AG08395 (cell line): ENCODE measurements around the gene B4GALT2.

Experiments
- DNase-seq: peaks from one replicate; pipeline ENCODE4 v3.0.0; 2012; ENCODE audit warnings: mixed read lengths, low spot score

B4GALT2 gene

DNA sequence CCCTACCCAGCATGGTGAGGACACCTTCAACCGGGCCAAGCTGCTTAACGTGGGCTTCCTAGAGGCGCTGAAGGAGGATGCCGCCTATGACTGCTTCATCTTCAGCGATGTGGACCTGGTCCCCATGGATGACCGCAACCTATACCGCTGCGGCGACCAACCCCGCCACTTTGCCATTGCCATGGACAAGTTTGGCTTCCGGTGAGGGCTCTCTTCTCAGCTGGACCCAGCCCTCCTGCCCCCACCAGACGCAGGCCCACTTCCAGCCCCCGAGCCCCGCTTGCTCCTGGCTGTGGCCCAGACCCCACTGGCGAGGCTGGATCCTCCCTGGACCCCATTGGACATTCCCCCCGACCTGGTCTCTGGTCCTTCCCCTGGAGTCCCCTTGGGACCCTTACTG lies 5.8 kb downstream of the B4GALT2 start:
- DNase-seq: no peak

DNA sequence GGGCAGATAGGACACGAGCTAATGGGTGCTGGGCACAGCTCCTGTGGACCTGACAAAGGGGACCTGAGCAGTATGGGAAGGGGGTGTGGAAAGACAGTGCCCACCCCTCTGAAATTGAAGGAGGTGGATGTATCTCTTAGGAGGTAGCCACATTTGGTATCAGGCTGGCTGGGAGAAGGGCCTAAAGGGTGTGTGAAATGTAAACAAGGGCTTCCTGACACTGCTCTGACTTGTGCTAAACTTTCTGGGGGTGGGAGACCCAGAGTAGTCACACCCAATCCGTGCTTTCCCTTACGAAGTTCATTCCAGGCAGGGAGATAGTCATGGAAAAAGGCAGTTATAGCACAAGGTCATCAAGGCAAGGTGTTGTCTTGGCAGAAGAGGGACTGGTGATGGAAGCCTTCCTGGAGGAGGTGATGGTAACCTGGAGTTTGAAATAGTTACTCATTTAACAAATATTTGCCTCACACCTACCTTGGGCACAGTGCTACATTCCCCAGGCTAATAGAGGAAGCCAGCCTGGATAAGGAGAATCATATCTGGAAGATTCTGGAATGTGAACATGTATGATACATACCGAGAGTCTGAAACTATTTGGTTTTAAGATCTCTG lies 7.1 kb downstream of the B4GALT2 start:
- no peak for DNase-seq

DNA sequence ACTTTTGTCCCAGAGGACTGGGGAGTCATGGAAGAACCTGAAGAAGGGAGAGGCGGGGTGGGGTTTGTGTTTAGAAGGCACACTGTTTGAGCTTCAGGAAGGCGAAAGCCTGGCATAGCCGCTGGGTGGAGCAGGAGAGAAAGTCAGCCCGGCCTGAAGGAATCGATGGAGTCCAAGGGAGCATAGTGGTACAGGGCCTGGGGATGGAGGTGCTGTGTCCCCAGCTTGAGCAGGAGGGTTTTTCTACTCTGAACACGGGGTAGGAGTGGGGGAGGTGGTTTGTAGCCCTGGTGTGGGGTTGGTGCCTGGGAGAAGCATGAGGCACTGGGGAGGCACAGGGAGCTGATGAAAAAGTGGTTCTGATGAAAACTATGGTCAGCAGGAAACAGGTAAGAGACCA lies 7.7 kb downstream of the B4GALT2 start:
- no peak for DNase-seq

DNA sequence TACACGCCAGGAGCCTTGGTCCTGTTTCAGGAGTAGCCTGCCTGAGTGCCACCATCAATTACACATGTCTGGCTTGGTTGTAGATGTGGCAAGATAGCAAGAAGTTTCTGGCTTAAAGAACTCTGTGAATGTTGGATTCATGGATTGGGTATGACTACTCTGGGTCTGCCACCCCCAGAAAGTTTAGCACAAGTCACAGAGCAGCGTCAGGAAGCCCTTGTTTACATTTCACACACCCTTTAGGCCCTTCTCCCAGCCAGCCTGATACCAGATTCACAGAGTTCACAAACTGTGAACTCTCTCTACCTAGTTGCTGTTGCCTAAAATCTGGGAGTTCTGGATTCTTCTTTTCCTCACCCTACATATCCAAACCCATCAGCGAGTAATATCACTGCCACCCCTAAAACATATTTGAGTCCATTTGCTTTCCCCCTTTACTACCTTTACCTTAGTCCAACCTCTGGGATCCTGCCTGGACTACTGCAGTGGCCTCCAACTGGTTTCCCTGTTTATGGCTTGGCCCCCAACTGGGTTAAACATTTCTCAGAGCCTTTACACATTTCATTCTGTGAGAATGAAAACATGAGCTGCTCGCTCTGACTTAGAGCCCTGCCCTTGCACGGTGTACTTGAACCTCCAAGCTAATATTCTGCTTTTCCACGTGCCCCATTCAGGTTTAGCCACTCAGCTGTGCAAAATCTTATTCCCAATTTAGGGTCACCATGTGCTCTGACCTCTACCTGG lies 8.3 kb downstream of the B4GALT2 start:
- no peak for DNase-seq

DNA sequence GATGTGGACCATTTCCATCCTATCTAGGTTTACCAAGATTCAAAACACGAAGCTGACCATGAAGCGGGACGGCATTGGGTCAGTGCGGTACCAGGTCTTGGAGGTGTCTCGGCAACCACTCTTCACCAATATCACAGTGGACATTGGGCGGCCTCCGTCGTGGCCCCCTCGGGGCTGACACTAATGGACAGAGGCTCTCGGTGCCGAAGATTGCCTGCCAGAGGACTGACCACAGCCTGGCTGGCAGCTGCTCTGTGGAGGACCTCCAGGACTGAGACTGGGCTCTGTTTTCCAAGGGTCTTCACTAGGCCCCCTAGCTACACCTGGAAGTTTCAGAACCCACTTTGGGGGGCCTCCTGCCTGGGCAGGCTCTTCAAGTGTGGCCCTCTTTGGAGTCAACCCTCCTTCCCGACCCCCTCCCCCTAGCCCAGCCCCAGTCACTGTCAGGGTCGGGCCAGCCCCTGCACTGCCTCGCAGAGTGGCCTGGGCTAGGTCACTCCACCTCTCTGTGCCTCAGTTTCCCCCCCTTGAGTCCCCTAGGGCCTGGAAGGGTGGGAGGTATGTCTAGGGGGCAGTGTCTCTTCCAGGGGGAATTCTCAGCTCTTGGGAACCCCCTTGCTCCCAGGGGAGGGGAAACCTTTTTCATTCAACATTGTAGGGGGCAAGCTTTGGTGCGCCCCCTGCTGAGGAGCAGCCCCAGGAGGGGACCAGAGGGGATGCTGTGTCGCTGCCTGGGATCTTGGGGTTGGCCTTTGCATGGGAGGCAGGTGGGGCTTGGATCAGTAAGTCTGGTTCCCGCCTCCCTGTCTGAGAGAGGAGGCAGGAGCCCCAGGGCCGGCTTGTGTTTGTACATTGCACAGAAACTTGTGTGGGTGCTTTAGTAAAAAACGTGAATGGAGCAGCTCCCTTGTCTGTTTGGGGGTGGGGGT lies 11.5 kb downstream of the B4GALT2 start:
- no peak for DNase-seq

DNA sequence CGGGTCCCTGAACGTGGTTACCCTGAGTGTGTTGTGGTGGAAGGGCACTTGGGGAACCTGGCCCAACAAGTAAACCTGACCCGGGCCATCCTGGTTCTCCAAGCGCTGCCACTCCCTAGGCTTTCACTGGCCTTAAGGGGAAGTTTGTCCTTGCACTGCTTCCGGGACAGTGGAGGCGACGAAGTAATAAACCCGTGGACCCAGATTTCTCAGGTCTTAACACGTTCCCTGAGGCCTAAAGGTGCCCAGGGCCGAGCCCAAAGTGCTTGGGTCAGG lies 12.1 kb downstream of the B4GALT2 start:
- no peak for DNase-seq

DNA sequence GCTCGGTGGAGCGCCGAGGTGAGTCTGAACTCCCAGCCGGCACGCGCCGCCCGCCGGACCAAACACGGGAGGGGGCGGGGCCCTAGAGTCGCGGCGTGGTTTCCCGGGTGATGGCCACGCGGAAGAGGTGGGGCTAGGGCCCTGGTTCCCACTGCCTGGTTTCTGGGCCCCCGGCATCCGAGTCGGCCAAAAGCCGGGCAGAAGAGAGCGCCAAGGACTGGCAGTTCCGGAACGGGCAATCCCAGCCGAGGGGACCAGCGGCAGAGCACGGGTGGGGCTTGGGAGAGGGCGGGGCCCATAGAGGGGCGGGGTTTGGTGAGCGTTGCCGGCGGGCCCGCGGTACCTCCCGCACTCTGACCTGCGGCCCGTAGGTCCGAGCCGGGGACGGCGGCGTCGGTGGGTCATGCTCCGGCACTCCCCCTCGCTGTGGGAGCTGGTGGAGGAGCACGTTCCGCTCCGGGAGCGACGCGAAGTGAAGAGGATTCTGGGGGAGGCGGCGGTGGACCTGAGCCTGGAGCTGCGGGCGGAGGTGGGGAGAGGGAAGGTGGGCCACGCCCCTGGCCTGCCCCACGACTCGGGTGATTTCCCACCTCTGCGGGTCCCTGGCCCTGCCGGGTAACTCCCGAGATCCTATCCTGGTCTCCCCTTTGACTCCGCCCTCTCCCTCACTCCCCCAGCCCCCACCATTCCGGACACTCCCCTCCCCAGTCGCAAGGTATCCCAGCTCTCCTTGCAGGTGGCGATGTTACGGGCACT lies 12.6 kb downstream of the B4GALT2 start, which contains the start of gene CCDC24:
Gene CCDC24, plus strand, starts transcription at position 124 of the 756 bp plus-strand sequence. Its CDS starts 280 bp downstream, at position 404.
- peak; percentile 94 for DNase-seq

DNA sequence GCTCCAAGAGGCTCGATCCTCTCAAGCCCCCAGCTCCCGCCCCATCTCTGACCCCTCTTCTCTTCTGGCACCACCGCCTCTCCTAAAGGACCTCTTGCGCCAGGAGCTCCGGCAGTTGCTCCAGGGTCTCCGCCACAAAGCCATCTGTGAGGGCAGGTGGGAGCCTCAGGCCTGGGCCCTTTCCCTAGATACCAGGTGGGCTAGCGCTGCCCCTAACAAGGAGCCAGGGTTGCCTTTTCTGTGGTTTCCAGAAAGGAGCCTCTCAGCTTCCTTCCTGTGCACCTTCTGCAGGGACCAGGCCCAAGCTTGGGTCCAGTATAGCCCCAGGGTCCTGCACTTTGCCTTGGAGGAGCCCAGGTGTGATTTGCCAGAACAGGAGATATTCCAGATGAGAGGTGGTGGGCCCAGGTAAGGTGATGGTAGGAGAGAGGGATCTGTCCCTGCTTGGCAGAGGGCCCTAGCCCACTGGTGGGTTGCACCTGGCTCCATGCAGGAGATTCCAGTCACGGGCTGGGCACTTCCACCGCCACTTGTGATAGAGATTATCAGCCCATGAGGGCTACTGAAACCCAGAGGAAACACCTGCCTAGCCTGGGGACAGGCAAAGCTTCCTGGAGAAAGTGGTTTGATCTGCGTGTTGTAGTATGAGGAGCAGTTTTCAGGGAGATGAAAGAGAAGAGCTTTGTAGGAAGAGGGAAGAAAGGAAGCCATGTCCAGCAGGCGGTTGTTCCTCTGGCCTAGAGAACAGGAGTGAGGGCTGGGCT lies 13.4 kb downstream of the B4GALT2 start:
- DNase-seq: no peak

DNA sequence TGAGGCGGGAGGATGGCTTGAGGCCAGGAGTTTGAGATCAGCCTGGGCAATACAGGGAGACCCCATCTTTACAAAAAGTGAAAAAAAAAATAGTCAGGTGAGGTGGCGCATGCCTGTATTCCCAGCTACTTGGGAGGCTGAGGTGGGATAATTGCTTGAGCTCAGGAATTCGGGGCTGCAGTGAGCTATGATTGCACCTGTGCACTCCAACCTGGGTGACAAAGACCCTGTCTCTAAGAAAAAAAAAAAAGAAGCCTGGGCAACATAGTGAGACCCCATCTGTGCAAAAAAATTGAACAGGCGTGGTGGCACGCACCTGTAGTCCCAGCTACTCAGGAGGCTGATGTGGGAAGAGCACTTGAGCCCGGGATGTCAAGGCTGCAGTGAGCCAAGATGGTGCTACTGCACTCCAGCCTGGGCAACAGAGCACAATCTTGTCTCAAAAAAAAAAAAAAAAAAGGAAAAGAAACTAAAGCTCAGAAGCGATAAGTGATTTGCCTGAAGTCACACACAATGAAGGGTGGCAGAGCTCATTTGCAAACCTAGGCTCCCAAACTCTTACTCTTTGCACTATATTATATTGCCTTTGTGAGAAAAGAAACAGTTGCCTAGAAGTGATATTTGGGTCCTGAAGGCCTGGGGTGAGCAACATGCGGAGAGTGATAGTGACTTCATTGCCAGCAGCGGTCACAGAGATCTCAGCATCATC lies 14.3 kb downstream of the B4GALT2 start:
- no peak for DNase-seq

DNA sequence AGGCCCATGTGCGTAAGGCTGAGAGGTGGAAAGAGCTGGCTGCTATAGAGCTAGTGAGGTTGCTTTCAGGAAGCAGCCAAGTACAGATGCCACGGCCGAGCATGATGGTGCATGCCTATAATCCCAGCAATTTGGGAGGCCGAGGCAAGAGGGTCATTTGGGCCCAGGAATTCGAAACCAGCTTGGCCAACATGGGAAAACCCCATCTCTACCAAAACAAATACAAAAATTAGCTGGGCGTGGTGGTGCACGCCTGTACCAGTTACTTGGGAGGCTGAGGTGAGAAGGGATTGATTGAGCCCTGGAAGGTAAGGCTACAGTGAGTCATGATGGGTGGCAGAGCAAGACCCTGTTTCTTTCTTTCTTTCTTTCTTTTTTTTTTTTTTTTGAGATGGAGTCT lies 15.1 kb downstream of the B4GALT2 start:
- no peak for DNase-seq

DNA sequence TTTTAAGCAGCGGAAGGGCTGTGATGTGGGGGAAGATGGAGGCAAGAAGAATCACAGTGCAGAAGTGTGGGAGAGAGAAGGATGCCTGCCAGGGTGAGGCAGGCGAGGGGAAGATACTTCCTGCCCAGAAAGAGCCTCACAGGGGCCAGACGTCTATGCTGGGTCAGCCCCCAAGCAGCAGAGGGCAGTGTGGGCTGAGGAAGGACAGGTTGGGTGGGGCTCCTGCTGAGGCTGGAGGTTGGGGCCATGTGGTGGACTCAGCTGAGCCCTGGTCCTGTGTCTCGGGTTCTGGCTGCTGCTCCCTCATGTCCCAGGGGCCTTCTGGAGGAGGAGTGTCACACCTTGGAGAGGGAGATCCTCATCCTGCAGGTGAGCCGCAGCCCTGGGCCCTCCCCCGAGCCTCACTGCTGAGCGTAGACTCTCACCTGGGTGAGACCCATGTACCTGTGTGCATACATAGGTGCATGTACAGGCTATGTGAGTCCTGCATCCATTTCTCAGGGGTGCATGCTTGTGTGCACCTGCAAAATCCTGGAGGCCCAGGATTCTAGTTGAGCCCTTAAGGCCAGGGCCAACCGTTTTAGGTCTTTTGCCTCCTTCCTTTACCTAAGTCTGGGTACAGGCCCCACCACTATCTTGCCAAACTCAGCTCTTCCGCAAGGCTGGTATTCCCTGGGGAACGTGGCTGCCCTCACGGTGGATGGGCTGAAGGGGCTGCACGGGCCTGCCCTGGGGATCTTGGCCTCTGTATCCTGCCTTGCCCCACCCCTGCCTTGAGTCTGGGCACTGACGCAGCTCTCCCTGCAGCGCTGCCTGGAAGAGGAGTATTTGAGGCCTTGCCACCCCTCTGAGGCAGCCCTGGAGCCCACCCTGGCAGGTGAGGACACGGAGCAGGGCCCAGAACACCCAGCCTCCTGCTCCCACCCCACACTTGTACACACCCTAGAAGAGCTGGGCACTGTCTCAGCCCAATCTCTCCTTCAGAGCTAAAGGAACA lies 16.1 kb downstream of the B4GALT2 start:
- DNase-seq: peak; percentile 29

DNA sequence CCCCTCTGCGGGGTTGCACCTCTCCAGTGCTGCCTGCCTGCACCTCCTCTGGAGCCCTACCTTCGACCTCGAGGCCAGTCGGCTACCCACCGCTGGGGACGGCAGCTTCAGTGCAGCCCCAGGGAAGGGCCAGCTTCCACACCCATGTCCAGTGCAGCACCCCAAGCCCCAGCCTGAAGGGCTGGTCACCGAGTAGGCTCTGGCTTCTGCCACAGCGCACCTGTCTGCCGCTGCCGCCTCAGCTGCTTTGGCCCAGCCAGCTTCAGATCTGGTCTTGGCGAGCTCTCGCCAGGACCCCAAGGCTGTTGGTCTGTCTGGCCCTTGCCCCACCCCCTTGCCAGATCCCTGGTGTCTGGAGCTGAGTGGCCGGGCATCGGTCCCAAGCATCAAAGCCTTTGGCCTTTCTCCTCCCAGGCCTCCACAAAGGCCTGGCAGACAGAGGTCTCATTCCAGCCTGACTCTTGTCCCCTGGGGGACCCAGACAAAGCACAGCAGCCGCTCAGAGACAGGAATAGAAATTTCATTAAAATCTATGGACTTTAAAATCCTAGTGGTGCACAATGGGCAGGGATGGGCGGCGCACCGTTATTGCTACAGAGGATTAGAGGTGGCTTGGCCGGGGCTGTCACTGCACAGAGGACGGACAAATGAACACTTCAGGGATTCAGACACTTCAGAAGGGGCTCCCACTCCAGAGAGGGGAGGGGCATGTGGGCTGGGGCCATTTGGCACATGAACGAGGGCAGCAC lies 17.1 kb downstream of the B4GALT2 start:
- DNase-seq: no peak

DNA sequence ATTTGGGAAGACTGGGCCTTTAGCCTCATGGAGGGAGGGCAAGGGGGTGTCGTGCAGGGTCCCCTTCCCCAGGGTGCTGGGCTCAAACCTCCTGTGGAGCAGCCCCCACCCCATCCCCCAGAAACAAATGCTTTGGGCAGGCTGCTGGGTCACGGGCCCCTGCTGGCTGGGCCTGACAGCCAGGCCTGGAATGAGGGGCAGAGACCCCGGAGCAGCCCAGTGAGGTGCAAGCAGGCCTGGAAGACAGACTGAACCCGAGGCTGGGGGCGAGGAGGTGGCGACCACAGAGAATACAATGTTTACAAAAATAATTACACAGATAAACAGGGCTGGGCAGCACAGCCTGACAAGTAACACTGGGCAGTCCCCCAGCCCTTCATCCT lies 17.7 kb downstream of the B4GALT2 start:
- DNase-seq: no peak

DNA sequence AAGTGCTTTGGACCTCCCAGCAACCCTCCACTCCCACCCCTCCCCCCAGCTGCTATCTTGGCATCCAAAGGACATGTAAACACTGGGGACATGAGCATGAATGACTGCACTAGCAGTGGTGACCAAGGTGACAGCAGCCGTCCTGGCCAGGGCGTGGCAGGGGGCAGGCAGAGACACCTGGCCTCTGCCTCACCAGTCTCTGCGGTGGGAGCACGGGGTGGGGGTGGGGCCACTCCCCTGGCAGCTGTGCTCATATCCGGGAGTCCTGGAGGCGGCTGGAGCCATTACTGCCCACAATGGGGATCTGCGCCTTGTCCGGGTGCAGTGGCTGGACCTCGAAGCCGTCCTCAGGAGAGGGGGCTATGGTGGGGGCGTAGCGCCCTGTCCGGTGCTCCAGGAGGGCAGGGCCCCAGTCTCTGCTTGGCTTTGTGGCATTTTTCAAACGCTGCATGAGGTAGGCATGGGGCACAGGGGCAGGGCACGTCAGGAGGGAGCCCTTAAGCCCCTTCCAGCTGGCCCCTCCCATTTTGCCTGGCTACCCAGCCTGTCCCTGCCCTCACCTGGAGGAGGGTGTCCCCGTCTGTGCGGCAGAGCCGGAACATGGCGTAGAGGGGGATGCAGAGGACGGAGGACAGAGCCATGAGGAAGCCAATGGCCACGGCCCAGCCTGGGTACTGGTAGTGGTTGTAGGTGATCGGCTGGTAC lies 18.4 kb downstream of the B4GALT2 start:
- no peak for DNase-seq

DNA sequence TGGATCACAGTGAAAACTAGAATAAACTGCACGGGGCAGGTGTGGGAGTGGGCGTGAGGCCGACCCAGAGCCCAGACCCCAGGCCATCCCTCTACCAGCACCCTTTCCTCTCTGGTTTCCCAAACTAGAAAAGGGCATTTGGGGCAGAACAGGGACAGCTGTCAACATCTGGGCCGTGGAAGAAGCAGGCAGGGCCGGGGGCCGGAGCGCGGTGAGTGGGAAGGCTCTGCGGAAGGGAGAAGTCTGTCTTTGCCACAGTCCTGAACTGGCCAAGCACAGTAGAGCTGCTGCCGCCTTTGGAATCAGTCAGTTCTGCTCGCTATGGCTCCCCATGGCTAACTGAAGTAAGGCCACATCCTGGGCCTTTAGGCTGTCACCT lies 19.0 kb downstream of the B4GALT2 start:
- DNase-seq: no peak

DNA sequence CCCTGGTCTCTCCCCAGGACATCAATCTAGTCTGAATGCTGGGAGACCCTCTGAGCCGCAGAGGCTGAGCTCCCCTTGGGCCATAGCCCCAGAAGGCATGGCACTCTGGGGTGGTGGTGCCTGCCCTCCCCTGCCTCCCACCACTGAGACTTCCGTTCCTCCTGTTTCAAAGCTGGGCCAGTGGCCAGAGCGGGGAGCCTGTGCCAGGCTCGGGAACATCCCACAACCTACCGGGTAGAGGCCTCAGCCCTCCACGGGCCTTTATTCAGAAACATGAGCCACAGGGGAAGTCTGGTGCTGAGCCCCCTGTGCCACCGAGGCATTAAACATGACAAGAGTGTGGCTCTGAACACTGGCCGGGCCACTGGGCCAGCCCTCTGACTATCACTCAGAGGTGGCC lies 20.4 kb downstream of the B4GALT2 start:
- DNase-seq: no peak

DNA sequence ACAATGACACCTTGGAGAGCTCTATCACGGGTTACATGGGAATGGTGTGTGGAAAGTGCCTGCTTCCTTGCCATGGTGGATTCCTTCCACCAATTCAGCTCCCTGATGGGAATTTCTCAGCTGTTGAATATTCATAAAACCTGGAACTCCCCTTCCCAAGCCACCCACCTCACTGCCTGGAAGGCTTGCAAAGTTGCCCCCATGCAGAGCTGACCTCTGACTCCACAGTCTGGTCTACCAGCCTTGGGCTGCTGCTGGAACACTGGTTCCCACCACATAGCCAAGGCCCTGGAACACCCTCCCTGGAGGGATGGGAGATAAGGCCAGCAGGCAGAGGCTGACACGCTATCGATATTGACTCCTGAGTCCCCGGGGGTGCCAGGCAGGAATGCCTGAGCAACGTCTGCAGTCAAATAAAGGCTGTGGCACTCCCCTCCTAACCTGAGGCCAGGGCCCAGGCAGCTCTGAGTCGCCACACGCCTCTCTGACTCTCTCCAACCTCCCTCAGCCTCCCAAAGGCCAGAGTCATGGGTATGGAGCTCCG lies 21.2 kb downstream of the B4GALT2 start:
- DNase-seq: no peak

DNA sequence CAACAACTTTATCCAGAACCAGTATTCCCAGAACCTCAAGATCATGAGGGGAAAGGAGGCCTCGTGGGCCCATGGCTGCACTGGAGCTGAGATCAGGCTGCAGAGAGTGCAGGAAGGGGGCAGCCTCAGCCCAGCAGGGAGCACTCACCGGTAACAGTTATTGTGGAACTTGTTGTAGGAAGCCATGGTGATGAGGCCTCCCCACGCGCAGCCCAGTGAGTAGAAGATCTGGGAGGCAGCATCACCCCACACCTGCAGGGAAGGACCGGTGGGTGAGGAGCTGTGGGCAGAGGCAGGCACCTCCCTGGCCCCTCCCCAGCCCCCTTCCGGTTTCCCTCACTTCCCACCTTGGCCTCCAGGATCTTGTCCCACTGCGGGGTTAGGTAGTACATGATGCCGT lies 23.2 kb downstream of the B4GALT2 start:
- DNase-seq: no peak
